WTC11 (cell line): ENCODE measurements around the gene PLRG1. TPM values are rescaled to one million over a fixed set of nuclear protein-coding genes. Genes with fewer than 3 reads are reported as not detected.

ENCODE experiments used
- ATAC-seq: fragments of 200-7000 bp; cut with Tn5 transposase; 2 replicates; pipeline ENCODE4 v1.10.0; 2021; ENCODE audit warnings: mild to moderate bottlenecking, moderate library complexity
- CTCF ChIA-PET: fragments of 300-600 bp; sonication (Branson Sonifier 250); formaldehyde crosslinking; loops from one replicate; lab custom pipeline; 2021; ENCODE audit warnings: antibody characterized with exemption; lab: Charles Lee
- POLR2A ChIA-PET: fragments of 350-600 bp; sonication (Branson Sonifier 250); formaldehyde crosslinking; loops from one replicate; lab custom pipeline; 2021; ENCODE audit warnings: antibody characterized with exemption; lab: Charles Lee
- DNase-seq: peaks from one replicate; pipeline ENCODE4 v3.0.0; 2021; ENCODE audit warnings: low spot score
- H3K27ac Mint-ChIP-seq: 2 replicates; pipeline ENCODE4 v1.8.0; 2021; ENCODE audit warnings: mixed read lengths
- H3K27me3 Mint-ChIP-seq: 2 replicates; pipeline ENCODE4 v1.8.0; 2021; ENCODE audit warnings: low read depth, mild to moderate bottlenecking, moderate library complexity, mixed read lengths
- H3K36me3 Mint-ChIP-seq: 2 replicates; pipeline ENCODE4 v1.8.0; 2021; ENCODE audit warnings: mixed read lengths
- H3K4me1 Mint-ChIP-seq: 2 replicates; pipeline ENCODE4 v1.8.0; 2022; ENCODE audit warnings: mixed read lengths
- H3K4me3 Mint-ChIP-seq: 2 replicates; pipeline ENCODE4 v1.8.0; 2021; ENCODE audit warnings: mild to moderate bottlenecking, moderate library complexity, mixed read lengths
- H3K9me3 Mint-ChIP-seq: 2 replicates; pipeline ENCODE4 v1.8.0; 2021; ENCODE audit warnings: mixed read lengths
- HMGA2 ChIP-seq: fragments of 250-450 bp; sonication (Bioruptor Pico); IDR thresholded peaks from 2 replicates; pipeline ENCODE4 v1.4.0; 2021; ENCODE audit warnings: mild to moderate bottlenecking, moderate library complexity
- IRF1 ChIP-seq: sonication (generic); formaldehyde crosslinking; IDR thresholded peaks from 2 replicates; pipeline ENCODE4 v1.8.0; 2023; ENCODE audit warnings: missing genetic modification reagents
- NFE2L1 ChIP-seq: sonication (generic); formaldehyde crosslinking; IDR thresholded peaks from 2 replicates; pipeline ENCODE4 v1.8.1; 2023; ENCODE audit warnings: missing genetic modification reagents
- NR2C2 ChIP-seq: sonication (generic); formaldehyde crosslinking; IDR thresholded peaks from 2 replicates; pipeline ENCODE4 v1.8.0; 2022; ENCODE audit warnings: mild to moderate bottlenecking, missing genetic modification reagents
- NR3C1 ChIP-seq: sonication (generic); formaldehyde crosslinking; conservative IDR thresholded peaks from 2 replicates; pipeline ENCODE4 v1.8.1; 2023; ENCODE audit warnings: low read depth, mild to moderate bottlenecking, missing genetic modification reagents
- OVOL2 ChIP-seq: fragments of 250-450 bp; sonication (Bioruptor Pico); IDR thresholded peaks from 2 replicates; pipeline ENCODE4 v1.9.0; 2021; ENCODE audit warnings: mild to moderate bottlenecking, borderline replicate concordance
- STAT6 ChIP-seq: sonication (generic); formaldehyde crosslinking; conservative IDR thresholded peaks from 2 replicates; pipeline ENCODE4 v1.8.1; 2023; ENCODE audit warnings: mild to moderate bottlenecking, low read depth, missing genetic modification reagents, moderate library complexity
- TEAD1 ChIP-seq: sonication (generic); formaldehyde crosslinking; IDR thresholded peaks from 2 replicates; pipeline ENCODE4 v1.8.0; 2022; ENCODE audit warnings: mild to moderate bottlenecking, missing genetic modification reagents
- TP53 ChIP-seq: sonication (generic); formaldehyde crosslinking; IDR thresholded peaks from 2 replicates; pipeline ENCODE4 v1.8.1; 2023; ENCODE audit warnings: mild to moderate bottlenecking, missing genetic modification reagents
- ZMAT4 ChIP-seq: fragments of 250-450 bp; sonication (Bioruptor Pico); IDR thresholded peaks from 2 replicates; pipeline ENCODE4 v1.9.0; 2021; ENCODE audit warnings: mild to moderate bottlenecking
- ZNF219 ChIP-seq: sonication (generic); formaldehyde crosslinking; IDR thresholded peaks from 2 replicates; pipeline ENCODE4 v1.8.0; 2023; ENCODE audit warnings: missing genetic modification reagents, mild to moderate bottlenecking, borderline replicate concordance
- ZNF317 ChIP-seq: sonication (generic); formaldehyde crosslinking; IDR thresholded peaks from 2 replicates; pipeline ENCODE4 v1.8.1; 2023; ENCODE audit warnings: low read depth, mild to moderate bottlenecking, moderate library complexity, missing genetic modification reagents, borderline replicate concordance
- ZNF396 ChIP-seq: fragments of 250-450 bp; sonication (Bioruptor Pico); IDR thresholded peaks from 2 replicates; pipeline ENCODE4 v1.8.0; 2021; ENCODE audit warnings: mild to moderate bottlenecking, moderate library complexity, borderline replicate concordance
- ZSCAN18 ChIP-seq: fragments of 250-450 bp; sonication (Bioruptor Pico); IDR thresholded peaks from 2 replicates; pipeline ENCODE4 v2.1.2; 2022; ENCODE audit warnings: mild to moderate bottlenecking, moderate library complexity
- total RNA-seq: library from RNA; stranded (reverse); gene quantifications from 3 replicates; pipeline ENCODE4 v1.2.3, GENCODE V29; 2021
- TF ChIP-seq, protein P1 (sequence below): sonication (generic); formaldehyde crosslinking; IDR thresholded peaks from 2 replicates; pipeline ENCODE4 v1.8.1; 2023; ENCODE audit warnings: mild to moderate bottlenecking, missing genetic modification reagents, borderline replicate concordance

The PLRG1 gene
- total RNA-seq, 1 experiment from 2014 or later, result 84.8 TPM

- Mint-ChIP-seq H3K27me3 (no peaks in the 10 kb centered on the region), H3K4me3 (no peak overlapping the region), H3K4me1 (no peaks in the 10 kb centered on the region), H3K27ac (no peak overlapping the region), H3K9me3 (no peaks in the 10 kb centered on the region), H3K36me3 (no peaks in the 10 kb centered on the region)
- ChIA-PET POLR2A (interaction anchor here (0.5 kb wide), 1 partner anchor 223 kb away, joined by 3 read pairs; no protein-coding TSS in a partner anchor), CTCF (no interaction called here)
- DNase-seq, result no peak
- no peak for ATAC-seq
- TF ChIP-seq ZNF396 (CRISPR knock-in tag), result no peak
- no peak for TF ChIP-seq OVOL2 (CRISPR knock-in tag)
- no peak for TF ChIP-seq NR2C2 (CRISPR knock-in tag)
- no peak for TF ChIP-seq IRF1
- no peak for TF ChIP-seq HMGA2 (CRISPR knock-in tag)
- no peak for TF ChIP-seq TP53 (CRISPR knock-in tag)
- TF ChIP-seq TEAD1 (CRISPR knock-in tag), result no peak
- no peak for TF ChIP-seq STAT6 (CRISPR knock-in tag)
- TF ChIP-seq ZNF219, result no peak
- TF ChIP-seq, protein P1, sequence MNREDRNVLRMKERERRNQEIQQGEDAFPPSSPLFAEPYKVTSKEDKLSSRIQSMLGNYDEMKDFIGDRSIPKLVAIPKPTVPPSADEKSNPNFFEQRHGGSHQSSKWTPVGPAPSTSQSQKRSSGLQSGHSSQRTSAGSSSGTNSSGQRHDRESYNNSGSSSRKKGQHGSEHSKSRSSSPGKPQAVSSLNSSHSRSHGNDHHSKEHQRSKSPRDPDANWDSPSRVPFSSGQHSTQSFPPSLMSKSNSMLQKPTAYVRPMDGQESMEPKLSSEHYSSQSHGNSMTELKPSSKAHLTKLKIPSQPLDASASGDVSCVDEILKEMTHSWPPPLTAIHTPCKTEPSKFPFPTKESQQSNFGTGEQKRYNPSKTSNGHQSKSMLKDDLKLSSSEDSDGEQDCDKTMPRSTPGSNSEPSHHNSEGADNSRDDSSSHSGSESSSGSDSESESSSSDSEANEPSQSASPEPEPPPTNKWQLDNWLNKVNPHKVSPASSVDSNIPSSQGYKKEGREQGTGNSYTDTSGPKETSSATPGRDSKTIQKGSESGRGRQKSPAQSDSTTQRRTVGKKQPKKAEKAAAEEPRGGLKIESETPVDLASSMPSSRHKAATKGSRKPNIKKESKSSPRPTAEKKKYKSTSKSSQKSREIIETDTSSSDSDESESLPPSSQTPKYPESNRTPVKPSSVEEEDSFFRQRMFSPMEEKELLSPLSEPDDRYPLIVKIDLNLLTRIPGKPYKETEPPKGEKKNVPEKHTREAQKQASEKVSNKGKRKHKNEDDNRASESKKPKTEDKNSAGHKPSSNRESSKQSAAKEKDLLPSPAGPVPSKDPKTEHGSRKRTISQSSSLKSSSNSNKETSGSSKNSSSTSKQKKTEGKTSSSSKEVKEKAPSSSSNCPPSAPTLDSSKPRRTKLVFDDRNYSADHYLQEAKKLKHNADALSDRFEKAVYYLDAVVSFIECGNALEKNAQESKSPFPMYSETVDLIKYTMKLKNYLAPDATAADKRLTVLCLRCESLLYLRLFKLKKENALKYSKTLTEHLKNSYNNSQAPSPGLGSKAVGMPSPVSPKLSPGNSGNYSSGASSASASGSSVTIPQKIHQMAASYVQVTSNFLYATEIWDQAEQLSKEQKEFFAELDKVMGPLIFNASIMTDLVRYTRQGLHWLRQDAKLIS (CRISPR knock-in tag), result no peak
Observed at GRCh38 chr4:154583230-154583629, 33.0 kb upstream of the PLRG1 start.

DNA sequence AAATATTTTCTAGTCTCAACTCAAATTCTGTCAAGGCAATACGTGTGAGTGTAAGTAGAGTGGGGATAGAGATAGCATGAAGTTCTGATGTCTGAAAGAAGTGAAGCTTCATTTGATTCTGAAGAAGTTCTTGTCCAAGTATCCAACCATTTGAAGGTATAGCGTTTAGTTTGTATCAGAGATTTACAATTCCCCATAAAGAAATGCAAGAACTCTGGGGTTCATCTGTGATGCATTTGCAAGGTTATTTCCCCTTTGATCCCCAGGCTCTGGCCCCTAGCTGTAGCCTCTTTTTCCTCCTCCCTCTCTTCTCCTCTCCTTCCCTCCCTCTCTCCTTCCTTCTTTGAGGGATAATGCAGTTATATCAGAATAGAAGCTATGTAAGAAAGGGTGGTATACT, 32.5 kb upstream of the PLRG1 start:
- POLR2A ChIA-PET, result no interaction called here
- H3K9me3 Mint-ChIP-seq, result no peaks in the 10 kb centered on the region
- CTCF ChIA-PET, result no interaction called here

DNA sequence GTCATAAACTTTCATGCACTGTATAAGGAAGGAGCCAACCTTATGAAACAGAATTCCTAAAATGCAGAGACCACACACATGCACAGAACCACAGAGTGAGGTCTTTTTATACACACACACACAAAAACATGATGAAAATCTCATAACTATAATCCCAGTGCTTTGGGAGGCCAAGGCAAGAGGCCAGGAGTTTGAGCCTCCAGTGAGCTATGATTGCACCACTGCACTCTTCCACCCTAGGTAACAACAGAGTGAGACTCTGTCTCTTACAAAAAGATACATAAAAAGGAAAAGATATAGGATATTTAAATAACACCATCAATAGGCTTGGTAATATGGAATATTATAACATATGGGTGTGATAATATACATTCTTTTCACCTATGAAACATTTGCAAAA, 29.7 kb upstream of the PLRG1 start:
- DNase-seq (no peak), ATAC-seq (no peak)
- H3K27me3 Mint-ChIP-seq, result no peaks in the 10 kb centered on the region
- H3K36me3 Mint-ChIP-seq, result no peaks in the 10 kb centered on the region
- CTCF ChIA-PET, result no interaction called here
- POLR2A ChIA-PET, result no interaction called here
- no peaks in the 10 kb centered on the region for H3K4me1 Mint-ChIP-seq
- no peak overlapping the region for H3K4me3 Mint-ChIP-seq
- H3K9me3 Mint-ChIP-seq, result no peaks in the 10 kb centered on the region
- no peak overlapping the region for H3K27ac Mint-ChIP-seq
- TF ChIP-seq TEAD1 (CRISPR knock-in tag) (no peak), ZNF317 (CRISPR knock-in tag) (no peak), ZMAT4 (CRISPR knock-in tag) (no peak), ZSCAN18 (CRISPR knock-in tag) (no peak), NR3C1 (no peak)

More for the DNA sequence above, 32.5 kb upstream of the PLRG1 start:
- DNase-seq, result no peak
- TF ChIP-seq NFE2L1 (CRISPR knock-in tag), result no peak
- ATAC-seq, result no peak
- no peaks in the 10 kb centered on the region for H3K4me1 Mint-ChIP-seq
- H3K4me3 Mint-ChIP-seq, result no peak overlapping the region
- no peak overlapping the region for H3K27ac Mint-ChIP-seq
- H3K27me3 Mint-ChIP-seq, result no peaks in the 10 kb centered on the region
- no peaks in the 10 kb centered on the region for H3K36me3 Mint-ChIP-seq
